Globus pallidus (tissue), 1 donor: ENCODE measurements around the gene ARHGAP15.

Experiments
- DNase-seq: peaks from one replicate; pipeline ENCODE4 v3.0.0-alpha.2; 2015; ENCODE audit warnings: low spot score

ARHGAP15 gene

GRCh38 chr2:143776526-143777297, 647.5 kb downstream of the ARHGAP15 start:
- no peak for DNase-seq

DNA sequence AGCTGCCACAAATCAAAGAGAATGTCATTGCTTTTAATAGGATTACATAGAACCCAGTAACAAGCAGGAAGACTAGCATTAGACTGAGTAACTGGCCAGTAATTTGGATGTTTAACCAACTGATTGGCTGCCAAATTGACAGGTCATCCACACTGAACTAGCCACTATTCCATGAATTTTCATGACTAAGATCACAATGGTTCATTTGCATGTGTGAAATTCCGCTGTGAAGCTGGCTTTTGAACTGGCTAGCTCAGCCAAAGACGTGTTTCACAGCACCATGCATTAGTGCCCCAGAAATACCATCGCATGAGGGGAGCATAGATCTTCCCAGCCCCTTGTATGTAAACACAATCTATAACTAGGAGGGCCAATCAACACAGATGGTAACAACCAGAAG, 649.8 kb downstream of the ARHGAP15 start:
- peak; percentile 9 for DNase-seq

DNA sequence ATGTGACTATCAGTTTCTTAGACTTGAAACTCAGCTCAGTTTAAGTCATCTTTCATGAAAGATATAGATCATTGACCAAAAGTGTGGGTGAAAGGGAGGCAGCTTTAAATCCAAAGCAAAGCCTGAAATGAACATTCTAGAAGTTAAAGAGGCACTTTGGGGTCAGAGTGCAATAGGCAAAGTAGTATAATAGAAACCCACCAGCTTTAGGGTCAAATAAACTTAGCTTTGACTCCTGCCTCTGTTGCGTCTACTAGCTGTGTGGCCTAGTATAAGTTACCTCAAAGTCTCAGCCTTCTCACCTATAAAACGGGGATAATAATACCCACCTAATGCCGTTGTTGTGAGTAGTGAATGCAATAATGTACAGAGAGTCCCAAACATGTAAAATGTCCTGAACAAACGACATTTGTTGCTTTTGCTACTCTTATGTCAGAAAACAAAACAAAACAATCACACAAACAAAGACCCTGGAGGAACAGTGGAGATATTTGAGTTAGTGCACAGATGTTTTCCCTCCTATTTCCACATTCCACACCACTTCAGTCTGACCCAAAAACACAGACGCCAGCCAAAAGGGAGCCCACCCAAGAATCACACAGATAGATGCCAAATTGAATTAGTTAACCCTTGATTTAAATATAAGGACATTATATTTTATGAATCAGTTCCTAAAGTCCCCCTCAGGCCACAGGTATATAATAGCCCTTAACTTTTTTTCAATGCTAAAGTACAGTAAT, 657.0 kb downstream of the ARHGAP15 start:
- no peak for DNase-seq

GRCh38 chr2:143787674-143788073, 658.5 kb downstream of the ARHGAP15 start:
- DNase-seq = no peak

DNA sequence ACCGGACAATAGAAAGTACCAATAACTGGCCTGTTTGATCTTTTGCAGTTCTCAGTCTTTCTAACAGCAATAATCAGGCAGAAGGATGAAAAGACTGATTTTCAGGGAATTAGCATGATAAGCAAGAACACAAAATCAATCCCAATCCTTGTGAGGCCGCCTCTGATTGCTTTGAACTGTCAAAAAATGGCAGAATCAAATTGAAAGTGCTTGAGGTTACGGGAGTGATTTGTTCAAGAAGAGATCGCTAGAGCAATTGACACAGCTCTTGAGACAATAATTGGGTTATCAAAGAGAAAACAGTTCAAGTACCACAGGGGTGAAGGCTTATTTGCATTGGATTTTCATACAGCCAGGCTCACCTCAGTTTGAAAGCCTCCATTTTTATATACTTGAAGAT, 663.4 kb downstream of the ARHGAP15 start:
- DNase-seq = no peak

GRCh38 chr2:143793381-143793780, 664.2 kb downstream of the ARHGAP15 start:
- DNase-seq = no peak

- DNase-seq = no peak
These were observed 666.8 kb downstream of the ARHGAP15 start for GRCh38 chr2:143796051-143796450.

DNA sequence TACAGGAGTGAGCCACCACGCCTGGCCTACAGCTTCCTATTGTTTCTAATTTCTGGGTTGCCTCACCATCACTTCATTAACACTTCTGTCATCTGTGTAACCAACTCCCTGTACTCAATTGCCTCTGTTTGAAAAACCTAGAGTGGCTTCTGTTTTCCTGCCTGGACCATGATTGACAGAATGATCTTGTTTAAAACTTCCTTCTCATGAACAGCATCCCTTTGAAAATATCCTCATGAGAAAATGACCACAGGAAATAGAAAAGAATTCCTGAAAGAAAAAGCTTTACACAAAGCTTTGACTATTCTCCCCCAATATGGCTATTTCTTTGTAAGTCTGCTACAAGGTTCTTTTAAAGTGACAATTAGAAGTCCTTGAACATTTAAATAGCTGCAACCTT, 672.3 kb downstream of the ARHGAP15 start:
- no peak for DNase-seq

GRCh38 chr2:143802242-143802641, 673.0 kb downstream of the ARHGAP15 start:
- no peak for DNase-seq

DNA sequence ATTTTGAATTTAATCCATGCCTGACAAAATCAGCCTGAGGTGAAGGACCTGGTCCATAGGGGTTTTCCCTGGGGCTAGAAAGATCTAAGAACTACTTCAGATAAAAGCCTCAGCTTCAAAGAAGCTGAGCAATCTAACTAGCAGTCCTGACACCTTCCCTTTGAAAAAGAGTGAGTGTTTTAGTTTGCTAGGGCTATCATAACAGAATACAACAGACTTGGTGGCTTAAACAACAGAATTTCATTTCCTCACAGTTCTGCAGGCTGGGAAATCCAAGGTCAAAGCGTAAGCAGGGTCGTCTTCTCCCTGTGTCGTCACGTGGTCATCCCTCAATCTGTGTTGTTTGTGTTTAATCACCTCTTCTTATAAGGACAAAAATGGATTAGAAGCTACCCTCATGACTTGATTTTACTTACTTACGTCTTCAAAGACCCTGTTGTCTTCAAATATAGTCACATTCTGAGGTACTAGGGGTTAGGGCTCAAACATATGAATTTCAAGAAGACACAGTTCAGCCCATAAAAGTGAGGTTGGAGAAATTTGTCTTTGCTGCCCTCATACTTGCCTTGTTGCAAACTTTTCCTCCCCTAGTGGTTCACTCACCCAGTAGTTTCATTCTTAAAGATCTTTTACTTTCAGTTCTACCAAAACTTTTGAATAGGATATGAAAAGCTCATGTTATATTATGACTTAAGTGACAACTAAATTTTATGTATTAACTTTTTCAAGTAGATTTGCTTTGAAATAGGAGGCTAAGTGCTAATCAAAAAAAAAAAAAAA, 673.8 kb downstream of the ARHGAP15 start:
- no peak for DNase-seq

GRCh38 chr2:143803936-143804335, 674.7 kb downstream of the ARHGAP15 start:
- DNase-seq = no peak

- DNase-seq = no peak
These were observed 676.4 kb downstream of the ARHGAP15 start for GRCh38 chr2:143805666-143806065.

- DNase-seq = no peak
These were observed 678.0 kb downstream of the ARHGAP15 start for GRCh38 chr2:143807192-143807591.

- no peak for DNase-seq
These were observed 678.5 kb downstream of the ARHGAP15 start for GRCh38 chr2:143807671-143808070.

DNA sequence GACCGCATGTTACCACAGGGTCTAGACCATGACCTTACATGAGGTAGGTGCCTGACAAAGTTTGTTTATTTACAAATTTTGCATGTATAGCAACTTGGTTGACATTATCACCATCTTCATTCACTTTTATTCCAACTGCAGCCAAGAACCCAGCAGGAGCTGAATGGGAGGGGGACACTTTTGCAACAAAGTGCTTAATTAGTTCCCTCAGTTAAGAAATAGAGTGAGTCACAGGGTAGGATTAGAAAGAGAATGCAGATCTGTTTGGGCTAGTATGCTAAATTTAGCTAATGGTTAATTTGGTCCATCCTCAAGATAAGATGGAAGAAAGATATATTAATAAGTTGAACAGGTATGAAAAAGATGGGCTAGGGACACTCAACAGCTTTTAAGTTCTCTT, 678.9 kb downstream of the ARHGAP15 start:
- no peak for DNase-seq

GRCh38 chr2:143815082-143815481, 685.9 kb downstream of the ARHGAP15 start:
- DNase-seq = no peak

- DNase-seq = peak; percentile 6
These were observed 687.7 kb downstream of the ARHGAP15 start for GRCh38 chr2:143816916-143817315.
